ENCODE data around the gene FMNL1. TPM values are rescaled to one million over a fixed set of nuclear protein-coding genes. Genes with fewer than 3 reads are reported as not detected.

The FMNL1 gene
- polyA plus RNA-seq, 1 donor from 2014 or later: 36.5 TPM

DNA sequence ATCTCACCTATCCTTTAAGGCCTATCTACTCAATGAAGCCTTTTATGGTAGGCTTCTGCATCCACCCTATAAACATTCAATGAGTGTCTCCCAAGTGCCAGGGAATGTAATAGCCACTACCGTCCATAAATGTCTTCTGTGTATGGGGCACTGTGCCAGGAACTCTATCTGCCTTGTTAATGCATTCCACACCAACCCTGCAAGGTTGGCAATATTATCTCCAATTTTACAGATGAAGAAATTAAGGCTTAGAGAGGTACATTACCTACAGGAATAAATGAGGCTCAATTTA is 75.1 kb downstream of the FMNL1 start:
- peaks cover 53 to 86% (median 77%) of the 10 kb centered on the region in 3 donors for H3K4me1 Mint-ChIP-seq
- peak overlapping the region; percentile 71 to 92 (median 88) for H3K27ac Mint-ChIP-seq
- H3K4me3 Mint-ChIP-seq: peak overlapping the region in 2 of 4 donors; percentile 31 to 74
- H3K9me3 Mint-ChIP-seq: no peaks in the 10 kb centered on the region
- H3K27me3 Mint-ChIP-seq: peaks cover 1% of the 10 kb centered on the region
- H3K36me3 Mint-ChIP-seq: peaks cover 3% of the 10 kb centered on the region

Other genes with a start within 250 kb of the FMNL1 start
- 13.8 TPM for gene DCAKD, start 170.3 kb upstream of the FMNL1 start, polyA plus RNA-seq
- 84.4 TPM for gene NMT1, start 160.6 kb upstream of the FMNL1 start, polyA plus RNA-seq
- gene PLCD3, start 89.4 kb upstream of the FMNL1 start, polyA plus RNA-seq: not detected
- 17.6 TPM for gene ACBD4, start 86.2 kb upstream of the FMNL1 start, polyA plus RNA-seq
- gene HEXIM1, start 73.4 kb upstream of the FMNL1 start, polyA plus RNA-seq: 3.6 TPM
- gene HEXIM2, start 60.0 kb upstream of the FMNL1 start, polyA plus RNA-seq: 6.3 TPM
- gene SPATA32, start 40.2 kb downstream of the FMNL1 start, polyA plus RNA-seq: 0.34 TPM
- gene MAP3K14, start 95.1 kb downstream of the FMNL1 start, polyA plus RNA-seq: 31.5 TPM
- gene ARHGAP27, start 211.0 kb downstream of the FMNL1 start, polyA plus RNA-seq: 65.3 TPM